ENCODE results near the gene PRKCB. TPM values are rescaled to one million over a fixed set of nuclear protein-coding genes. Genes with fewer than 3 reads are reported as not detected.
"Not testable (repeated sequence)": the region's sequence is repeated elsewhere in the genome, so short reads cannot be mapped to it uniquely, and the experiment has no call there.

PRKCB gene
- total RNA-seq, 1 experiment from 2014 or later = not detected

- Mint-ChIP-seq H3K36me3 (ENCODE audit: insufficient read depth, unreplicated experiment) (peaks cover 4% of the 10 kb centered on the region), H3K4me3 (ENCODE audit: low read depth, unreplicated experiment) (no peak overlapping the region), H3K4me1 (ENCODE audit: low read depth, unreplicated experiment) (no peaks in the 10 kb centered on the region), H3K27me3 (ENCODE audit: unreplicated experiment) (peaks cover 71% of the 10 kb centered on the region), H3K27ac (ENCODE audit: unreplicated experiment) (no peak overlapping the region), H3K9me3 (ENCODE audit: low read depth, unreplicated experiment) (no peaks in the 10 kb centered on the region)
- intact Hi-C loops (cut with micrococcal nuclease; ENCODE audit: unreplicated experiment) = no loop called here
- no peak for TF ChIP-seq CTCF (IDR thresholded peaks at IDR 0.05; ENCODE audit: unreplicated experiment)
- BruUV-seq (replicated peaks) = no TSS peak
- no peak for DNase-seq
- CTCF ChIA-PET = no interaction called here
These were observed 187.8 kb downstream of the PRKCB start for GRCh38 chr16:24023621-24024020.

GRCh38 chr16:24024971-24025370, 189.2 kb downstream of the PRKCB start:
- CTCF ChIA-PET = no interaction called here
- Mint-ChIP-seq H3K27me3 (ENCODE audit: unreplicated experiment) (peaks cover 80% of the 10 kb centered on the region), H3K4me1 (ENCODE audit: low read depth, unreplicated experiment) (no peaks in the 10 kb centered on the region), H3K9me3 (ENCODE audit: low read depth, unreplicated experiment) (no peaks in the 10 kb centered on the region), H3K27ac (ENCODE audit: unreplicated experiment) (no peak overlapping the region), H3K36me3 (ENCODE audit: insufficient read depth, unreplicated experiment) (no peaks in the 10 kb centered on the region), H3K4me3 (ENCODE audit: low read depth, unreplicated experiment) (no peak overlapping the region)
- no peak for TF ChIP-seq CTCF (IDR thresholded peaks at IDR 0.05; ENCODE audit: unreplicated experiment)
- no TSS peak for BruUV-seq (replicated peaks)
- DNase-seq = no peak
- intact Hi-C loops (cut with micrococcal nuclease; ENCODE audit: unreplicated experiment) = no loop called here

- no peak for DNase-seq
- no peak for TF ChIP-seq CTCF (IDR thresholded peaks at IDR 0.05; ENCODE audit: unreplicated experiment)
- no TSS peak for BruUV-seq (replicated peaks)
These were observed 191.7 kb downstream of the PRKCB start for GRCh38 chr16:24027466-24027865.

GRCh38 chr16:24029841-24030240, 194.1 kb downstream of the PRKCB start:
- intact Hi-C loops (cut with micrococcal nuclease; ENCODE audit: unreplicated experiment); H3K4me1 Mint-ChIP-seq (ENCODE audit: low read depth, unreplicated experiment); H3K27ac Mint-ChIP-seq (ENCODE audit: unreplicated experiment); DNase-seq; H3K9me3 Mint-ChIP-seq (ENCODE audit: low read depth, unreplicated experiment); H3K4me3 Mint-ChIP-seq (ENCODE audit: low read depth, unreplicated experiment); H3K36me3 Mint-ChIP-seq (ENCODE audit: insufficient read depth, unreplicated experiment); BruUV-seq (replicated peaks): not testable (repeated sequence)
- peaks cover 81% of the 10 kb centered on the region for H3K27me3 Mint-ChIP-seq (ENCODE audit: unreplicated experiment)
- CTCF ChIA-PET = interaction anchor here (1.1 kb wide), 1 partner anchor 116 kb away, joined by 4 read pairs; no protein-coding TSS in a partner anchor

More at GRCh38 chr16:24027466-24027865, 191.7 kb downstream of the PRKCB start:
- H3K27ac Mint-ChIP-seq (ENCODE audit: unreplicated experiment) = no peak overlapping the region
- H3K27me3 Mint-ChIP-seq (ENCODE audit: unreplicated experiment) = peaks cover 76% of the 10 kb centered on the region
- no peak overlapping the region for H3K4me3 Mint-ChIP-seq (ENCODE audit: low read depth, unreplicated experiment)
- intact Hi-C loops (cut with micrococcal nuclease; ENCODE audit: unreplicated experiment) = no loop called here
- CTCF ChIA-PET = no interaction called here
- H3K4me1 Mint-ChIP-seq (ENCODE audit: low read depth, unreplicated experiment) = no peaks in the 10 kb centered on the region
- no peaks in the 10 kb centered on the region for H3K36me3 Mint-ChIP-seq (ENCODE audit: insufficient read depth, unreplicated experiment)
- H3K9me3 Mint-ChIP-seq (ENCODE audit: low read depth, unreplicated experiment) = no peaks in the 10 kb centered on the region

- no peak overlapping the region for H3K27ac Mint-ChIP-seq (ENCODE audit: unreplicated experiment)
These were observed 199.5 kb downstream of the PRKCB start for GRCh38 chr16:24035127-24035842.

More at GRCh38 chr16:24035127-24035842, 199.5 kb downstream of the PRKCB start:
- no TSS peak for BruUV-seq (replicated peaks)
- TF ChIP-seq CTCF (IDR thresholded peaks at IDR 0.05; ENCODE audit: unreplicated experiment) = no peak
- no peaks in the 10 kb centered on the region for H3K4me1 Mint-ChIP-seq (ENCODE audit: low read depth, unreplicated experiment)
- H3K9me3 Mint-ChIP-seq (ENCODE audit: low read depth, unreplicated experiment) = no peaks in the 10 kb centered on the region
- peaks cover 80% of the 10 kb centered on the region for H3K27me3 Mint-ChIP-seq (ENCODE audit: unreplicated experiment)
- no peak overlapping the region for H3K4me3 Mint-ChIP-seq (ENCODE audit: low read depth, unreplicated experiment)
- no peak for DNase-seq
- CTCF ChIA-PET = interaction anchor here (0.7 to 1.9 kb wide), 3 partner anchors 36 to 455 kb away, joined by 4 to 5 read pairs (median 5); partner anchors contain the start of gene PLK1
- intact Hi-C loops (cut with micrococcal nuclease; ENCODE audit: unreplicated experiment) = loop anchor here (5.0 kb wide), 1 partner anchor 478 kb away; the partner anchor contains the start of genes EARS2 and UBFD1
- no peaks in the 10 kb centered on the region for H3K36me3 Mint-ChIP-seq (ENCODE audit: insufficient read depth, unreplicated experiment)
